GM19099 (cell line): ENCODE results near the gene HAPLN1.

Source experiments
- POLR2A ChIP-seq: IDR thresholded peaks from 3 replicates; pipeline ENCODE4 v1.6.1; 2011; ENCODE audit warnings: low read depth; ENCODE audit not compliant: insufficient read length; ENCODE audit errors: extremely low read depth

HAPLN1 gene

DNA sequence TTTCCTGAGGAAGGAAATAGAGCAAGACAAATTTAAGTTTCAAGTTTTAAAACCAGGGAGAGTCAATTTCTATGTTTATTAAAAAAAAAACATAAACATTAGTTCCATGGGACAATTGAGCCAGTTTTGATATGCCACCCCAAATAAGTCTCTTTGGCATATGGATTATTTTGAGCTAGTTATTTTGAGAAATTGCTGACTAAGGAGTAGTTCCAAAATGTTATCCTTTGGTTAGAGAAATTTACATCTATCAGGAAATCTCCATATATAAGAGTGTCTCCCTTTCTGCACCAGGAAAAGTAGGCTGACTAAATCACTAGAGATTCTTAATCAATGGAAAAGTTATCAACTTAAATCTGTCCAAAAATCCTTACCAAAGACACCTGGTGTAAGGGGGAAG lies 105.8 kb downstream of the HAPLN1 start:
- no peak for TF ChIP-seq POLR2A

DNA sequence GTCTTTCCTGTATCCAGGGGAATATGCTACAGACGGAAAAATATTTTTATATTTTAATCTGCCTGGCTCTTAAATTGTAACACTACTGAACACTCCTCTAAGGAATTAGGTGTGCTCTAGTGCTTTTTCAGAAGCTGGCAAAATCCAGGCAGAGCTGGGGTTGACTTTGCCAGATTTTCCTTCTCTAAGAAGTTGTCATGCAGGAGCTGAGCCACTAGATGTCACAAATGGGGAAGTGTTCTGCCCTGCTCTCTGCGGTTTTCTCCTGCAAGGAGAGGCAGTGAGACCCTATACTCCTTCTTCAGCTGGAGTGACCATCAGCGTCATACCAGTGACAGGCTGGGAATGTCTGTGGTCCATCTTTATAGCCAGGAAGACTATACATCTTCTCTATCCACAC lies 112.5 kb downstream of the HAPLN1 start:
- TF ChIP-seq POLR2A: no peak

DNA sequence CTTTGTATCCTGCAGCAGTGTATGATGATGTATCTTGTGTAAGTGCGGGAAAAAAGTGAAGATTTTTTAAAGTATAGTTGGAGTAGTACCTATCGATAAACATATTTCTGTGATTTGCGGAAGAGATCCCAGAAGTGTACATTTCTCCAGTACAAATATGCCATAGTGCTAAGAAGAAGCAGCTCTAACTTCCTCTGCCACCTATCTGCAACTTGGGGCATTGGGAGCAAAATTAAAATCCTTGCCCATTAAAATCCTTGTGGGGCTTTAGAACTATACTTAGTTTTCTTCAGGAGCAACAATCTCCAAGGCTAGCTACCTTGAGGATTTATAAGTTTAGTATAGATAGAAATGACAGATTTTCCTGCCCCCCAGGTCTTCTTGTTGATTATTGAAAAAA lies 125.4 kb downstream of the HAPLN1 start:
- TF ChIP-seq POLR2A: no peak

DNA sequence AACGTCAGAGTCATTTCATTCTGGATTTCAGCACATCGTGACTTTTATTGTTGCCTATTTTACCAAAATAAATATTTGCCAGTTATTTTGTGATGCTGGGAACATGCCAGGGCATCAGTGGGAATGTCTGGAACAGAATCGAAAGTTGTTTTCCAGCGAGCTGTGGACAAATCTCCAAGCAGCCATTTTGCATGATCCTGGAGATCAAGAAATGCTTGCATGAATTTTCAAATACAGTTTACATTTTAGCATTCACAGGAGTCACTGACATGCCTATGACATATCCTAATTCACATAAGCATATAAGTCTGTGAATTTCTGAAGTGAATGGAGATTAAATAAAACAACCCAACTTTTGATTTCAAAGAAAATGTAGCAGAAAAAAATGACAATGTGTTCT lies 129.7 kb downstream of the HAPLN1 start:
- no peak for TF ChIP-seq POLR2A

DNA sequence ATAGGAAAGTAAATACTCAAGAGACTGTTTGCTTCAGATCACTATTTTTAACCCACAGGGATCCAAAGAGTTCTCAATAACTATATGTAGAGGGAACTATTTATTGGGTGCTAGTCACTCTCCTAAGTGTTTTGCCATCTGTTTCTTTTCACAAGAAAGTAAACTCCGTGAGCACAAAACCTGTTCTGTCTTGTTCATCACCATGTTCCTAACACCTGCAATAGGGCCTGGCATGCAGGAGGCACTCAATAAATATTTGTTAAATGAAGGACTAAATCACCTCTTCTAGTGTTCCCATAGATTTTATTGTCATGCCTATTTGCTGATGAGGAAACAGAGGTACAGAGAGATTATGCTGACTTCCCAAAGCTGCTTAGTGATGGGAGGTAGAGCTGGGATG lies 130.9 kb downstream of the HAPLN1 start:
- no peak for TF ChIP-seq POLR2A
